GM23248 (cell line): Measurements from ENCODE around the gene APLP2.

Source experiments
- EZH2 ChIP-seq: fragments of 200-600 bp; sonication (generic); IDR thresholded peaks from 2 replicates; pipeline ENCODE4 v1.6.1; 2018; ENCODE audit warnings: antibody characterized with exemption, mild to moderate bottlenecking; ENCODE audit not compliant: insufficient read depth, poor library complexity, severe bottlenecking
- EZH2phosphoT487 ChIP-seq: fragments of 200-600 bp; sonication (generic); IDR thresholded peaks from 2 replicates; pipeline ENCODE4 v1.6.1; 2018; ENCODE audit warnings: antibody characterized with exemption, moderate library complexity, mild to moderate bottlenecking, low read depth; ENCODE audit not compliant: insufficient read depth

DNA sequence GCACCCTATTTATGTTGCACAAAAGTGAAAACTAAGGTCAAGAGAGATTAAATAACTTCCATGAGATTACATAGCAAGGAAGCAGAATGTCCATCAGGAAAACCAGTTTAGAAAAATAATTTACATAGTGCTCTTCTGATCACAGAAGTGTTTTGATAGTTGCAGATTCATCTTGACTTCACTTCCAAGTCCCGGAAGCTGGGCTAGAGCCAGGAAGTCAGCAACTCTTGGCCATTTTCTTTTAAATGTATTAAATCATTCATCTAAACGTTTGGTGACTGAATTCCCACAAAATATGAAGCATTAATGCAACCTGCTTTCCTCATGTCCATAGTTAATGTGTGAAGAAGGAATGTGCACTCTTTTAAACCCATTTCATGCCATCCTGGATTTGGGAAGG, 29.7 kb downstream of the APLP2 start:
- TF ChIP-seq EZH2 (no peak), EZH2phosphoT487 (no peak)
